ENCODE data around the gene CNTNAP2.

CNTNAP2 gene

GRCh38 chr7:147861058-147861716, 1744.6 kb downstream of the CNTNAP2 start:
- in situ Hi-C loops (cut with HindIII; ENCODE audit: low sequenced_read_pairs), result no loop called here

DNA sequence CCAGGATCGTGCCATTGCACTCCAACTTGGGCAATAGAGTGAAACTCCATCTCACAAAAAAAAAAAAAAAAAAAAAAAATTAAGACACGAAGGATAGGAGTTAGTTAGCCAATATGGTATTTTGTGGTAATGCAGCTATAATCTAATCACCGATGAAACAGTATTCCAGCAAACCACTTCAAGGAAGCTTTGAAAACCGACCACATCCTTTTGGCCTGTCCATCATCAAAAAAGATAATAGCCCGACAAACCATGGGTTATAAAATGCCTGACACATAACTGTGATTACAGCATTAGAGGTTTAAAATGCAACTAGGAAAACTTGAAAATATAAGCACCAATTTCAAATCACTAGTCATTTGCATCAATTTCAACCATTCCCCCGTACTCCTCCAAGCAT, 1745.3 kb downstream of the CNTNAP2 start:
- in situ Hi-C loops (cut with HindIII; ENCODE audit: low sequenced_read_pairs), result no loop called here

- in situ Hi-C loops (cut with HindIII; ENCODE audit: low sequenced_read_pairs), result no loop called here
Observed at GRCh38 chr7:147869456-147869855, 1752.9 kb downstream of the CNTNAP2 start.

- in situ Hi-C loops (cut with HindIII; ENCODE audit: low sequenced_read_pairs), result no loop called here
Observed at GRCh38 chr7:147878912-147879661, 1762.5 kb downstream of the CNTNAP2 start.

DNA sequence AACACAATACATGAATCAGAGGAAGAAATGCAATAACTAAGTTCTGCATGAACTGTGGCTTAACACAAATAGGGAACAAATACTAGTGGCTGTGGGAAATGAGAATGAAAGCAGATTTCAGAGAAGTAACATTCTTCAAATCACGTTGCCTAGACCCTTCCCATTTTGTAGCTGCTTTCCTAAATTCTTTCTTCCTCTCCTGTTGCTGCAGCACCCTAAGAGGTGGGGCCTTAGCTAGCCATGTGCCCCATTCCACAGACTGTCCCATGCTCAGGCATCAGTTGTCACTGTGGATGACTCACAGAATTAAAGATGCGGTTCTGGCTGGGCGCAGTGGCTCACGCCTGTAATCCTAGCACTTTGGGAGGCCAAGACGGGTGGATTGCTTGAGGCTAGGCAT, 1769.3 kb downstream of the CNTNAP2 start:
- in situ Hi-C loops (cut with HindIII; ENCODE audit: low sequenced_read_pairs), result no loop called here

DNA sequence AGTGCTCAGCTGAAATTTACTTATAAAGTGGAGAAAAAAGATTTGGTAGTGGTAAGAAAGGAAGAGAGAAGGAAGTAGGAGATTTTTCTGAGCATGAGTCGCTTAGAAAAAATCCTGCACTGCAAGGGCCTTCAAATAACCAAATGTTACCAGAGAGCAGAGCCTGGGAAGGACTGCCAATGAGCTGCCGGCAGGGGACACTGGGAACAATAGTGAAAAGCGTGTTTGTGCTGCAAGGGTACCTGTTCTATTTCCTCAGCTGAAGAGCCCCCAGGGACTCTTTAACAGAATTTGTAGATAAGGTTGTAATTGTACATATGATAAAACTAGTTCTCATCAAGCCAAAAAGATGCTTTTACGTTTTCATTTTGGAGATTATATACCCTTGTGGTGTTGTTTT, 1777.7 kb downstream of the CNTNAP2 start:
- in situ Hi-C loops (cut with HindIII; ENCODE audit: low sequenced_read_pairs), result no loop called here

- in situ Hi-C loops (cut with HindIII; ENCODE audit: low sequenced_read_pairs), result no loop called here
Observed at GRCh38 chr7:147896121-147896520, 1779.5 kb downstream of the CNTNAP2 start.

DNA sequence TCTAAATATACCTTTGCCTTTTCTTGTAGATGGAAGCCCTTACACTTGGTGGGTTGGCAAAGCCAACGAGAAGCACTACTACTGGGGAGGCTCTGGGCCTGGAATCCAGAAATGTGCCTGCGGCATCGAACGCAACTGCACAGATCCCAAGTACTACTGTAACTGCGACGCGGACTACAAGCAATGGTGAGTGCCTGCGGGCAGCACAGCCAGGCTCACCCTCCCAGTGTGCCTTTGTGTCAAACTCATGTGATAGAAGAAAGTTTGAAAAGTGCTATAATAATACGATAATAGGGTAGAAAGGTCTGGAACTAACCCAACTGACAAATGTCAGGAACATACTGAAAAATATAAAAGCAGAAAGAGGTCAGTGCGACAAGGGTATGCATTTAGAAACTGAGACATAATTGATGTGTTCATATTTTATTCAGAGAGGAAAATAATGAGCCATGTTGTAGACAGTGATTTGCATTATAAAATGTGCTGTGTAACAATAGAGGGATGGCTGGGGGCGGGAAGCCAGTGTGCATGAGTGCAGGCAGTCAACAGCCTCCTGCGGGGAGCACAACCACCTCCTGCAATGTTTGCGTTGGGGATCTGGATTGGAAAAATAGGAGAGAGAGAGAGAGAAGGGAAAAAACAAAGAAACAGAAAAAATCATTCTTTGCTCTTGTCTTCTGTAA, 1787.1 kb downstream of the CNTNAP2 start:
- in situ Hi-C loops (cut with HindIII; ENCODE audit: low sequenced_read_pairs), result no loop called here

DNA sequence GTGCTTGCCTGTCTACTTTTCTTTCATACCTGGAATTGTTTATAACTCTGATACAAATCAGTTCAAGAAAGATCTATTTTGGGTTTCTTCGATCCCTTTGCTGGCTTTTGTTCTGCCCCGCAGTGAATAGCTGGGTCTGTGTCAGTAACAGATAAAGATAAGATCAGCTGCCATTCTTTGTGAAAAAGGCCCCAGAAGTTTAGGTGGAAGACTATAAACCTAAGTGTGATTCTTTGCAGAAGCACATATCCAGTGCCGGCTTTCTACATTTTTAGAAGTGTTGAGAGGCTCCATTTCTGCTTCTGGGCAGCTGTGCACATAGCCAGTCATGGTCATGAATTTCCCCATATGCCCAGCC, 1787.6 kb downstream of the CNTNAP2 start:
- in situ Hi-C loops (cut with HindIII; ENCODE audit: low sequenced_read_pairs), result no loop called here

GRCh38 chr7:147909431-147910148, 1793.0 kb downstream of the CNTNAP2 start:
- in situ Hi-C loops (cut with HindIII; ENCODE audit: low sequenced_read_pairs), result no loop called here

- in situ Hi-C loops (cut with HindIII; ENCODE audit: low sequenced_read_pairs), result no loop called here
Observed at GRCh38 chr7:147911201-147911601, 1794.6 kb downstream of the CNTNAP2 start.

GRCh38 chr7:147912291-147912690, 1795.7 kb downstream of the CNTNAP2 start:
- in situ Hi-C loops (cut with HindIII; ENCODE audit: low sequenced_read_pairs), result no loop called here

DNA sequence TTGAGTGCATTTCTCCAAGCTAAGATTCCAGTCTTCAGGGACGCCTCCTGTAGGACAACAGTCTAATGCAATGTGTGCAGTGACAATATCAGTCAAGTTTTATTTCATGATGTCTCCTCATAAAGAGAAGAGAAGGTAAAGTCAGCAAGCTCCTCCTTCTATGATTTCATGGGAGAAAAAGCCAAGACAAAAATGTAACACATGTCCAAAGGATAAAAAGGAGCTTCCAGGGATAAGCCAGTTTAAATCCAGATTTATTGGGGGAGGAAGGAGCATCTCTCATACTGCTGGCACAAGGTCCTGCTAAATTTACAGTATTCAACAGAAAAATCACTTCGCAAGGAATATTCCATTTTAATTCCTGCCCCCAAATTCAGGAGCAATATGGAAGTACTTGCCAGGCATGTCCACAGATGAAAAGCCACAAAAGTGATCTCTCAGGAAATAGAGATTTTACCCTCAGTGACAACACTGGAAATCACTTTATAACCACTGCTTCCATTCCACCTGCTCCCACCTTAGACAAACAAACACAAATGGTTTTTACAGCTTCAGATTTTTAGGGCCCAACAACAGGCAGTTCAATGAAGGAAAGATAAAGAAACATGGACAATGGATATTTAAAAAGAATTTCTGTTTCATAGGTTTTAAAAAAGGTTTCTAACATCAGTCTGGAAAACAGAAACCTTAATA, 1796.5 kb downstream of the CNTNAP2 start:
- in situ Hi-C loops (cut with HindIII; ENCODE audit: low sequenced_read_pairs), result no loop called here

DNA sequence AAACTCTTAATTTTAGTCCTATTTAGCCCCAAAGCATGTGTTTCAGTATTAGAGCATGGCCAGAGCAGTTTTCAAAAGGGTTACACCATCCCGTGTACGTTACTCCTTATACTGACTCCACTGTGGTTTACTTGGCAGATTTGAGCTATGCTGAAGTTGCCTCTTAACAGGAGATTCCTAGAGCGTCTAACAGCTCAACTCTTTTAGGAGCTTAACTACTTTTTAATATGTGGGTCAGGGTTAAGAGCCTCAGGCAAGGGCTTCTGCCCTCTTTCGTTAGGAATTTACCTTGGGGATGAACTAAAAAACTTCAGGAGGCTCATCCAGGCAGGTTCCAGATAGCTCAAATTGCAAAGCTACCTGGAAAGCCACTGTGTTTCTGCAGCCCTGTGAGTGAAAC, 1799.2 kb downstream of the CNTNAP2 start:
- in situ Hi-C loops (cut with HindIII; ENCODE audit: low sequenced_read_pairs), result no loop called here

DNA sequence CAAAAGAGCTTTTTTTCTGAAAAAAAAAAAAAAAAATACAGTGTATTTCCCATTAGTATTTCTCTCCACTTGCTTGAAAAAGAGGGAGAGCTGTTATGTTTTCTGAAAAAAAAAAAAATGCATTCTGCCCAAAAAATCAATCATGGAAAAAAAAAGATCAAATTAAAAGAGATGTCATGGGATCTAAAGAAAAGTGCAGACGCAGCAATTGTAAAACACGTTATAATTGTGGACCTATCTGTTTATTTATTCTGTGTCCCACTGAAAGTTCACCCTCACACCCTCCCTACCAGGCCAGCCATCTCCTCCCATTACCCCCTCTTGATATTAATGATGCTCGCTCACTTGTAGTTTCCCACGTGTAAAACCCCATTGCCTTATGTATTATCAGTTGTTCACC, 1800.0 kb downstream of the CNTNAP2 start:
- in situ Hi-C loops (cut with HindIII; ENCODE audit: low sequenced_read_pairs), result no loop called here

DNA sequence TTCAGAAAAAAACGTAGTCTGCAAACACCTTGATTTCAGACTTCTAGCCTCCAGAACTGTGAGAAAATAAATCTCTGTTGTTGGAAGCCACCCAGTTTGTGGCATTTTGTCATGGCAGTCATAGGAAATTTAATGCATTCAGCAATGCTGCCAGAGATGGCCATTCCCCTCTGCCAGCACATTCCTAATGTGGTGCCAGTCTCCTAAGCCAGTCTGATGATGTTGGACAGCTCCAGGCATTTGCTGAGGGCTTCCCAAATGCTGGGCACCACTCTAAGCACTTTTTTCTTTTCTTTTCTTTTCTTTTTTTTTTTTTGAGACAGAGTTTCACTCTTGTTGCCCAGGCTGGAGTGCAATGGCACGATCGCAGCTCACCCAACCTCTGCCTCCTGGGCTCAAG, 1807.2 kb downstream of the CNTNAP2 start:
- in situ Hi-C loops (cut with HindIII; ENCODE audit: low sequenced_read_pairs), result no loop called here

GRCh38 chr7:147937428-147937827, 1820.8 kb downstream of the CNTNAP2 start:
- in situ Hi-C loops (cut with HindIII; ENCODE audit: low sequenced_read_pairs), result no loop called here

GRCh38 chr7:147941381-147941780, 1824.8 kb downstream of the CNTNAP2 start:
- in situ Hi-C loops (cut with HindIII; ENCODE audit: low sequenced_read_pairs), result no loop called here

DNA sequence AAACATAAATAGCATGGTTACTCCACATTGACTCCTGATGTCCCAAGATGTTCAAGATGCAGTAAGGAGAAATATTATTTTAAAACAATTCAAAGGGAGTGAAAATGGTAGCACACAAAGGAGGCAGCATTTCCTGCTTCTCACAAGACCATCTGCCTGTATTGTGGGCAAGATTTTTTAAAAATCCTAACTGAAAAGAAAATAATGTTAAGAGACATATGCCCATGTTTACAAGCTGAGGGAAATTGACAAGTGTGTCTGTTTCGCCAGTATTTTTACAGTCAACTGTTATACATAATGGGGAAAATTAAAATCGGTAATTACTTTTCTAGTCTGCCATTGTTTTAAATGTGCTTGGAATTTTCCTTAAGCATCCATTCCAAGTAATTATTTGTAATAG, 1827.7 kb downstream of the CNTNAP2 start:
- in situ Hi-C loops (cut with HindIII; ENCODE audit: low sequenced_read_pairs), result no loop called here

DNA sequence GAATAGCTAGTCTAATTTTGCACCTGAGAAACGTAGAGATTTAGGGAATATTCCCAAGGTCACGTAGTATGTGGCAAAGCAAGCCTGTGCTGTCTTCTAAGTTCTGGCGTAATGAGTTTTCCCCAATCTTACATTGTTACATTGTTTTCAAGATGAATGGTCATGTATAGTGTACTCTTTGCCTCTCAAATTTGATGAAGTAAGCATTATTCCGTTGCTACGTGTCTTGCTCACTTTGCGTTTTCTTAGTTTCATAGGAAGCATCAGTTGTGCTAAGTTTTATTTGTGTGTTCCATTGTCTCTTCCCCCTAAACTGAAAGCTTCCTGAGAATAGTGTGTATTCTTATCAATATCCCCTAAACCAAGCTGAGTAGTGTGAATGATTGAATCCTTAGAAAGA, 1836.3 kb downstream of the CNTNAP2 start:
- in situ Hi-C loops (cut with HindIII; ENCODE audit: low sequenced_read_pairs), result no loop called here

- in situ Hi-C loops (cut with HindIII; ENCODE audit: low sequenced_read_pairs), result no loop called here
Observed at GRCh38 chr7:147968046-147968610, 1851.5 kb downstream of the CNTNAP2 start.

Measured in endothelial cell of hepatic sinusoid (primary cell).